ENCODE measurements around the gene CSGALNACT2.

CSGALNACT2 gene

GRCh38 chr10:43105102-43105955, 32.9 kb upstream of the CSGALNACT2 start:
- peak overlapping the region; percentile 63 for H3K9ac ChIP-seq (ENCODE audit: low read depth, low read length)
- no peaks in the 10 kb centered on the region for H3K36me3 ChIP-seq (ENCODE audit: insufficient read depth, low read depth, low read length)
- no peak overlapping the region for H3K27ac ChIP-seq (ENCODE audit: low read length)
- H3K4me1 ChIP-seq (ENCODE audit: insufficient read depth, low read length): no peaks in the 10 kb centered on the region
- peaks cover 21% of the 10 kb centered on the region for H3K27me3 ChIP-seq (ENCODE audit: insufficient read depth, low read length)
- no peaks in the 10 kb centered on the region for H3K9me3 ChIP-seq (ENCODE audit: insufficient read depth, low read depth, low read length)
- peak overlapping the region; percentile 75 for H3K4me3 ChIP-seq (ENCODE audit: low read length)

- H3K27ac ChIP-seq (ENCODE audit: low read length): no peak overlapping the region
- H3K4me3 ChIP-seq (ENCODE audit: low read length): peak overlapping the region; percentile 75; the same call in 1 of the 2 replicates
- no peak overlapping the region for H3K9ac ChIP-seq (ENCODE audit: low read depth, low read length)
Observed at GRCh38 chr10:43105956-43106229, 32.4 kb upstream of the CSGALNACT2 start.

GRCh38 chr10:43106256-43107091, 31.8 kb upstream of the CSGALNACT2 start:
- Histone ChIP-seq H3K36me3 (ENCODE audit: insufficient read depth, low read depth, low read length) (no peaks in the 10 kb centered on the region), H3K4me1 (ENCODE audit: insufficient read depth, low read length) (no peaks in the 10 kb centered on the region), H3K4me3 (ENCODE audit: low read length) (no peak overlapping the region), H3K27me3 (ENCODE audit: insufficient read depth, low read length) (peaks cover 21% of the 10 kb centered on the region), H3K27ac (ENCODE audit: low read length) (no peak overlapping the region), H3K9me3 (ENCODE audit: insufficient read depth, low read depth, low read length) (no peaks in the 10 kb centered on the region), H3K9ac (ENCODE audit: low read depth, low read length) (no peak overlapping the region)

More at GRCh38 chr10:43105956-43106229, 32.4 kb upstream of the CSGALNACT2 start:
- Histone ChIP-seq H3K9me3 (ENCODE audit: insufficient read depth, low read depth, low read length) (no peaks in the 10 kb centered on the region), H3K36me3 (ENCODE audit: insufficient read depth, low read depth, low read length) (no peaks in the 10 kb centered on the region), H3K27me3 (ENCODE audit: insufficient read depth, low read length) (peaks cover 21% of the 10 kb centered on the region), H3K4me1 (ENCODE audit: insufficient read depth, low read length) (no peaks in the 10 kb centered on the region)

- Histone ChIP-seq H3K27ac (ENCODE audit: low read length) (no peak overlapping the region), H3K4me3 (ENCODE audit: low read length) (no peak overlapping the region), H3K9ac (ENCODE audit: low read depth, low read length) (no peak overlapping the region), H3K27me3 (ENCODE audit: insufficient read depth, low read length) (peaks cover 14% of the 10 kb centered on the region), H3K36me3 (ENCODE audit: insufficient read depth, low read depth, low read length) (no peaks in the 10 kb centered on the region), H3K4me1 (ENCODE audit: insufficient read depth, low read length) (no peaks in the 10 kb centered on the region), H3K9me3 (ENCODE audit: insufficient read depth, low read depth, low read length) (no peaks in the 10 kb centered on the region)
Observed at GRCh38 chr10:43108951-43109350, 29.3 kb upstream of the CSGALNACT2 start.

DNA sequence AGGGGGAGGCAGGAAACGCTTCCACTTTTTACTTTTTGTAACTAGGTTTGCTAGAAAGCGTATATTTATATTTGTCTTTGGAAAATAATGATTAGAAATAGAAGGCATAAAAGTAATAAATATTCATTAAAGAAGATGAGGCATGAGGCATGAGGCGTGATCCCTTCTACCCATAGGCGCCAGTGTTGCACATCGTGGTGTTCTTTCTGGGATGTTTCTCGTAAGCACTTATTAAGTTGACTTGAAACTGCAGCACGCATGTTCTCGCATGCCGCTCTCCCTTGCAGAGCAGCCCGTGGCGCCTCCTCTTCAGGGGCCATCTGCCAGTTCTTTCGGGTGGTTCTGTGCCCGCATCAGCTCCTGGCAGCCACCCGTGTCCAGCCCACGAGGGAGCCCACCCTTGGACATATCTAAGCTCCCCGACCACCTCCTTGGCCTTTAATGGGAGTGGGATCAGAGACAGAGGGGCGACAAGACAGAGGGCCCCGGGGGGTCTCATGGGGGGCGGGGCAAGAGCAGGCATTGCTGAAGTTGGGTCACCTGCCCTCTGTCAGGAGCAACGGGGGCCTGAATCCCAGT, 28.5 kb upstream of the CSGALNACT2 start:
- peaks cover 6% of the 10 kb centered on the region for H3K27me3 ChIP-seq (ENCODE audit: insufficient read depth, low read length)
- H3K9me3 ChIP-seq (ENCODE audit: insufficient read depth, low read depth, low read length): no peaks in the 10 kb centered on the region
- no peak overlapping the region for H3K4me3 ChIP-seq (ENCODE audit: low read length)
- no peak overlapping the region for H3K9ac ChIP-seq (ENCODE audit: low read depth, low read length)
- H3K27ac ChIP-seq (ENCODE audit: low read length): no peak overlapping the region
- no peaks in the 10 kb centered on the region for H3K36me3 ChIP-seq (ENCODE audit: insufficient read depth, low read depth, low read length)
- no peaks in the 10 kb centered on the region for H3K4me1 ChIP-seq (ENCODE audit: insufficient read depth, low read length)

DNA sequence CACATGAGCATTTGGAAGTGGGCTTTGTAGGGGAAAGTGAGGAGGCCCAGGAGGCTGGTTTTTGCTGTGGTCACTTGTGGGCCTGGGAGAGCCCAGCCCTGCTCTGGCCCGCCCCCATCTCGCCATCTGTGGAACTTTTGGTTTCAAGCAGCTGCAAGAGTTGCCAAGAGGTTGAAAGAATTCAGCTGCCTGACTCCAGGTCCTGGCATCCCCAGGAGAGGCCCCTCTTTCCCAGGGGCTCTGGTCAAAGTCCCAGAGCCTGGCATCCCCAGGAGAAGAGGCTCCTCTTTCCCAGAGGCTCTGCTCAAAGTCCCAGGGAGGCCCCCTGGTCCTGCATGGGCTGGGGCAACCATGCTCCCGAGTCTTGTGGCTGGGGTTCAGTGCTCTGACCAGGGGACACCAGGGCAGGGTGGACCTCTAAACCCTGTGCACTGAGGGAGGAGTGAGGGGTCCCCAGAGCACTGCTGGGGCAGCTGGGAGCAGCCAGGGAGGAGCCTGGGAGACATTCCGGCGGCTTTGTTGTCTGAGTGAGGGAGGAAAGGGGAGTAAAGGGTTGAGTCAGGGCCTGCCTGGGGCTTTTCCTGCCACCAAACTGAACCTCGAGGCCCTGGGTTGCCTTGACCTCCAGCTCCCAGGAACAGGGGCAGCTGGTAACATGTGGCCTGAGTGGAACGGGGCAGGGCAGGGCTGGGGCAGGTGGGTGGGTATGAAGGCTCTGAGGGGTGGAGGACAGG, 27.7 kb upstream of the CSGALNACT2 start:
- Histone ChIP-seq H3K36me3 (ENCODE audit: insufficient read depth, low read depth, low read length) (no peaks in the 10 kb centered on the region), H3K4me3 (ENCODE audit: low read length) (no peak overlapping the region), H3K4me1 (ENCODE audit: insufficient read depth, low read length) (no peaks in the 10 kb centered on the region), H3K27me3 (ENCODE audit: insufficient read depth, low read length) (no peaks in the 10 kb centered on the region), H3K9ac (ENCODE audit: low read depth, low read length) (no peak overlapping the region; the same call in 1 of the 2 replicates), H3K27ac (ENCODE audit: low read length) (no peak overlapping the region), H3K9me3 (ENCODE audit: insufficient read depth, low read depth, low read length) (no peaks in the 10 kb centered on the region)

DNA sequence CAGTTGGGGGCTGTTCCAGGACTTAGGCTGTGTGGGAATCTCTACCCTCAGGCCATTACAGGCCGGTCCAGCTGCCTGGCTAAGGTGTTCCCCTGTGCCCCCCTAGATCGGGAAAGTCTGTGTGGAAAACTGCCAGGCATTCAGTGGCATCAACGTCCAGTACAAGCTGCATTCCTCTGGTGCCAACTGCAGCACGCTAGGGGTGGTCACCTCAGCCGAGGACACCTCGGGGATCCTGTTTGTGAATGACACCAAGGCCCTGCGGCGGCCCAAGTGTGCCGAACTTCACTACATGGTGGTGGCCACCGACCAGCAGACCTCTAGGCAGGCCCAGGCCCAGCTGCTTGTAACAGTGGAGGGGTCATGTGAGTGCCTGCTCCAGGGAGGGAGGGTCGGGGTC, 27.1 kb upstream of the CSGALNACT2 start:
- Histone ChIP-seq H3K9me3 (ENCODE audit: insufficient read depth, low read depth, low read length) (no peaks in the 10 kb centered on the region), H3K27ac (ENCODE audit: low read length) (no peak overlapping the region), H3K27me3 (ENCODE audit: insufficient read depth, low read length) (no peaks in the 10 kb centered on the region), H3K9ac (ENCODE audit: low read depth, low read length) (no peak overlapping the region), H3K4me1 (ENCODE audit: insufficient read depth, low read length) (no peaks in the 10 kb centered on the region), H3K36me3 (ENCODE audit: insufficient read depth, low read depth, low read length) (no peaks in the 10 kb centered on the region), H3K4me3 (ENCODE audit: low read length) (no peak overlapping the region)

- no peaks in the 10 kb centered on the region for H3K36me3 ChIP-seq (ENCODE audit: insufficient read depth, low read depth, low read length)
- no peaks in the 10 kb centered on the region for H3K27me3 ChIP-seq (ENCODE audit: insufficient read depth, low read length)
- no peaks in the 10 kb centered on the region for H3K4me1 ChIP-seq (ENCODE audit: insufficient read depth, low read length)
- H3K9ac ChIP-seq (ENCODE audit: low read depth, low read length): no peak overlapping the region
- no peak overlapping the region for H3K27ac ChIP-seq (ENCODE audit: low read length)
- H3K4me3 ChIP-seq (ENCODE audit: low read length): no peak overlapping the region
- H3K9me3 ChIP-seq (ENCODE audit: insufficient read depth, low read depth, low read length): no peaks in the 10 kb centered on the region
Observed at GRCh38 chr10:43111921-43112607, 26.2 kb upstream of the CSGALNACT2 start.

GRCh38 chr10:43112608-43112961, 25.7 kb upstream of the CSGALNACT2 start:
- no peaks in the 10 kb centered on the region for H3K4me1 ChIP-seq (ENCODE audit: insufficient read depth, low read length)
- H3K9me3 ChIP-seq (ENCODE audit: insufficient read depth, low read depth, low read length): no peaks in the 10 kb centered on the region
- no peak overlapping the region for H3K27ac ChIP-seq (ENCODE audit: low read length)
- no peaks in the 10 kb centered on the region for H3K36me3 ChIP-seq (ENCODE audit: insufficient read depth, low read depth, low read length)
- no peaks in the 10 kb centered on the region for H3K27me3 ChIP-seq (ENCODE audit: insufficient read depth, low read length)
- no peak overlapping the region for H3K4me3 ChIP-seq (ENCODE audit: low read length)
- no peak overlapping the region for H3K9ac ChIP-seq (ENCODE audit: low read depth, low read length)

GRCh38 chr10:43113201-43114087, 24.8 kb upstream of the CSGALNACT2 start:
- H3K36me3 ChIP-seq (ENCODE audit: insufficient read depth, low read depth, low read length): no peaks in the 10 kb centered on the region
- no peaks in the 10 kb centered on the region for H3K4me1 ChIP-seq (ENCODE audit: insufficient read depth, low read length)
- H3K9ac ChIP-seq (ENCODE audit: low read depth, low read length): no peak overlapping the region
- no peaks in the 10 kb centered on the region for H3K27me3 ChIP-seq (ENCODE audit: insufficient read depth, low read length)
- H3K27ac ChIP-seq (ENCODE audit: low read length): no peak overlapping the region
- no peaks in the 10 kb centered on the region for H3K9me3 ChIP-seq (ENCODE audit: insufficient read depth, low read depth, low read length)
- no peak overlapping the region for H3K4me3 ChIP-seq (ENCODE audit: low read length)

All from iPS-20b (cell line).